GM21390 (cell line): Measurements from ENCODE around the gene BANF2.
"Not testable (repeated sequence)": the region's sequence is repeated elsewhere in the genome, so short reads cannot be mapped to it uniquely, and the experiment has no call there.

Experiments
- ATAC-seq: cut with Tn5 transposase; IDR thresholded peaks from one replicate; pipeline ENCODE4 v1.9.1; 2021; ENCODE audit not compliant: unreplicated experiment

Gene BANF2

DNA sequence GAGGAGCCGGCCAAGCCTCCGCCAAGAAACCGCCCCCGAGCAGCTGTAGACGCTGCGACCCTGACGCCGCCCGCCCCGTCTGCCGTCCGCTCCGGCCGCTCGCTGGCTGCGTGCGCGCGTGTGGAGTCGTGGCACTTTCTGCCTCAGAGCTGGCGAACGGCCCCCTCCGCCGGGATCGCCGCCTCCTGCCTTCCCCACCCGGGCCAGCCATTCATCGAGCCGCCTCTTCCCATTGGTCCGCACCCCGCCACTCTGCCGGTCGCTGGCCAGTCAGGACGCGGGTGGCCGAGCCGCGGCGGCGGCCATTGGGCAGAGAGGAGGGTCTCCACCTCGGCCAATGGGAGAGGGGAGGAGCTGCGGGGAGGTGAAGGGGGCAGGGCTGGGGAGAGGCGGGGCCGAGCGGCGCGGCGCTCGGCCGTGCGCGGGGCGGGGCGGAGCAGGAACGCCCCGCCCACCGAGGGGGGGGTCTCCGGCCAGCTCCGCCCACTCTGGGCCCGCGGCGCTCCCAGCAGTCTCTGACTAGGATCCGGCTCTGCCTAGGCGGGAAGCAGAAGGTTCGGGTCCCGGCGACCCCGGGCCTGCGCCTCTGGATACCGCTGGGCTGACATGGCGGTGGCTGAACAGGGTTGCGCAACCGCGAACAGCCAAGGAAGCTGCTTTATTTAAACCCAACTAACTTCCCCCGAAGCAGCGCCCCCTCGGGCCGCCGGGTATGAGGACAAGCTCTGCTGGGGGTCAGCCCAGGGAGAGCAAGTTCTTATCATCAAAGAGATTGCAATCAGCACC, 17.5 kb upstream of the BANF2 start, which contains the start of gene RRBP1:
Gene RRBP1 (minus strand): TSS at position 140 of the 786 bp plus-strand sequence. CDS start 21,735 bp downstream, outside the sequence.
- peak; percentile 83 for ATAC-seq

DNA sequence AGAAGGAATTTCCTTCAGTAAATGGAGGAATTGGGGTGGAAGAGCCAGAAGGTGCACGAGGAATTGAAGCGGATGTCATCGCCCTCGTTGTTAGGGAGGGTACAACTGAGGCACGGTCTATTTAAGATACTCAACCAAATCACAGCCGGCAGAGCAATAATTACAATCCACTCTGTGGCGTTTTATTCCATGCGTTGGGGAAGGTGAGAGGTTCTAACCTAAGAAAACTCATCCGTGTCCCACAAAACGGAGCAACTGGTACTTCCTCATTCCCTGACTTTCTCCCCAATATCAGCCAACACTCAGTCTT, 16.9 kb upstream of the BANF2 start:
- ATAC-seq: no peak

DNA sequence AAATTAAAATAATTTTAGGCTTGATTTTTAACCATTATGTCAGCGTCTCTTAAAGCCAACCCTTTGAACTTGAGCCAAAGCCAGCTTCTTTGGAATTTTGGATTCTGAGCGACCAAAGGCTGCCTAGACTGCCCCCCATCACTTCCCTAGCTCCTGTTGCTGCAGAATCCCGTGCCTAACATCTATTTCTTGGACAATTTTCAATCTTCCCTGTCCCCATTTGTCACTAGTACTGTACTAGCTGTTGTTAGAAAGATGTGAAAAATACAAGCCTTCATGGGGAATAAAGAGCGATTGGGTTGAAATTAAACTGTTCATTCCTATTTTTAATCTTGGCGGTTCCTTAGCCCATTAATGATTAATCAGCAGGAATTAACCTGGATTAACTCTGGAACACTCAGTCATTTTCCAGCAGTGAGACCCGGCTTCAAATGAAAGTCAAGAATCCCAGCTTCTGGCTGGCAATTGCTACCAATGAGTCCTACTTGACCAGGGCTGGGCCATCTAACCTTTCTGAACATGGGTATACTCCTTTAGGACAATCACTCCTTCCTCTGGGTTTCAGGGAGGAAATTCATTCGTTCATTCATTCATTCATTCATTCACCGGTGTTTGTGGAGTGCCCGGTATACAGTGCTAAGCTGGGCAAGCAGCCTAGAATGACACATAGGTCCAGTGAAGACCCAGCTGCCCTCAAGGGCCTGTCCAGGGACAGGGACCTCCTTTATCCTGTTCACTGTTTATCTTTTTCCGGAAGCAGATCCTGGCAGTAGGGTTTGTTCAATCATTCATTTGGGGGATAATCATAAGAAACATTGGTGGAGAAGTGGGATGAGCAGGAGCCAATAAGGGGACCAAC, 16.3 kb upstream of the BANF2 start:
- ATAC-seq: no peak

DNA sequence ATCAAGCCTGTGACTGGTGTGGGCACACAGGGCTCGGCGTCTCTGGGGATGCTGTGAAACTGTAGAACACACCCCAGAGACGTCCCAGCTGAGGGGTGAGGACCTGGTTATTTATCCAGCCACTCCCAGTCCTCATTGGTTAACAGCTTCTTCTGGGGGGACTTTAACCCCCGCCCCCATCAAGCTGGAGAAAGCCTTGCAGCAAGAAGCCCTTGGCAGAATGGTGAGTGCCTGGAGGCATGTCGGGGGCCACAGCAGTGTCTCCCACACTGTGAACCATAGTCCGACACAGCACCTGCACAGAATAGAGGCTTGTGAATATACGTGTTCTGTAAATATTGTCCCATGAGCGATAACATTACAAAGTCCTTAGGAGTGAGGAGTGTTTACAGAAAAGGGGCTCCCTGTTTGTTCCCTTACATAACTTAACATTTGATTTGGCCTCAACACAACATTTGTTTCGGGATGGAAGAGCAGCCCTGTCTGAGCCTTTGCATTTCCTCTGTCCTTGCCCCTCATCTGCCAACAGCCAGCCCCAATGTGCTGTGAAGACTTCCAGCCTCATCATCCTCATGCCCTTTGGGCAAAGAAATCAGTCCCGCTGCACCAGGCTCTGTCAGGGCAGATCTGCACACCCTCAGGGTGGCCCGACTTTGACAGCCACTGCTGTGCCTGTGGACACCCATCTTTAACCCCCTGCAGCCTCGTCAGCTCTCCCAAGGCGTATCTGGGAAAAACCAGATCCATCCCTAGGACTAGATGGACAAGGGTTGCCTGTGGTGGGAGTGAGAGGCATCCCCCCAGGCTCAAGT, 15.5 kb upstream of the BANF2 start:
- no peak for ATAC-seq

DNA sequence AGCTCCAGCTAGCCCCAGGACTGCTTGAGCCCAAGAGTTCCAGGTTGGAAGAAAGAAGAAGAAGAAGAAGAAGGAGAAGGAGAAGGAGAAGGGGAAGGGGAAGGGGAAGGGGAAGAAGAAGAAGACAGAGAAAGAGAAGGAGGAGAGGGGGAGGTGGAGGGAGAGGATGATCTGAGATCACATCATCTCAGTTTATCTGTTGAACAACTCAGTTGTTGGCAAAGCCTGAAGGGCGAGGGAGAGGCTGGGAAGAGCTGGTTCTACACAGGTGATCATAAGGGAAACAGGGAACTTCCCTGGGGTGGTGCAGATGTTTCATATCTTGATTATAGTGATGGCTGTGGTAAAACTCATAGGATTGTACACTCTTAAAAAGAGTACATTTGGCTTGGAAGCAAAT, 14.6 kb upstream of the BANF2 start:
- no peak for ATAC-seq

DNA sequence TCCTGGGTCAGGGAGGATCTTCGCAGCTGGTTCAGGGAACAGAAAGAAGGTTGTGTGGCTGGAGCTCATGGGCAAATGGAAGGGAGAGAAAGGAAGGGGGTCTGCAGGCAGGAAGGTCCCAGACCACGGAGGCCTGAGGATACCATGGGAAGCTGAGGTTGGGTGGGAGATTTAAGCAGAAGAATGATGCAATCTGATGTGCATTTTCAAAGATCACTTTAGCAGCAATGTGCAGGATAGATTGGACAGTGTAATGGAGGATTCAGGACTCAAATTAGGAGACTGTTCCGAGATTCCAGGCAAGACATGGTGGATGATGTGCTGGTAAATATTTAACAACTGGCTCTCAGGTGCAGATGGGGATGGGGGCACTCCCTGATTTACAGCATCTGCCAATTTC, 12.0 kb upstream of the BANF2 start:
- no peak for ATAC-seq

DNA sequence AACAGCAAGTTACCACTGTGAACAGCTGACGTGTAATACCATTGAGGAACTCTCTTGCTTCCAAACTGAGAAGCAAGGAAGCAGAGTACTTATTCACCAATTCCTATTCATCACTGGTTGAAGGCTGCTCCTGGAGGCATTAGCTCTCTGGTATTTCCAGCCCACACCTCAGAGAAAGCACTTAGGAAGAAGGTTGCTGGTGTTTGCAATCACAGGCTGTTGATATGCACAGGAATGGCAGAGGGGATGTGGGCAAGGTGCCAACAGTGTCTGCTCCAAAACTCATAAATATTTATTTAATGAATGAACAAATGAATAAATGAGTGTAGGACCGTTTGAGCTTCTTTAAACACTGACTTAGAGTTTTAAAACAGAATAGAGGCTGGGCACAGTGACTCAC, 10.8 kb upstream of the BANF2 start:
- no peak for ATAC-seq

DNA sequence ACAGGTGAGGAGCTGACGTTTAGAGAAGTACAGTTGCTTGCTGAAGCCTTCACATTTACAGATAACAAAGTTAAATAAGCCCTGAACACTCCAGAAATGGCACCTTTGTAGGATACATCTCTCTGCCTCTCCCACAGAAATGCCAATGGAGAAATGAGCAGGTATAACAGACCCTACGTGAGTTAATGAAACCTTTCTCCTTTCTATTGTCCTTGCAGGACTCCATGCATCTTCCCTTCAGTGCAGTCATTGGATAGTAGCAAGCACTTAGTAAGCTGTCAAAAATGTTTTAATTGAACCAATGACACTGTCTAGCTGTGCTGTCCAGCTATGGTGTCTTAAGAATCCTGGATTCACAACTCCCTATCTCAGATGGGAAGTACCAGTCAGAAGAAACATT, 9.6 kb upstream of the BANF2 start:
- no peak for ATAC-seq

DNA sequence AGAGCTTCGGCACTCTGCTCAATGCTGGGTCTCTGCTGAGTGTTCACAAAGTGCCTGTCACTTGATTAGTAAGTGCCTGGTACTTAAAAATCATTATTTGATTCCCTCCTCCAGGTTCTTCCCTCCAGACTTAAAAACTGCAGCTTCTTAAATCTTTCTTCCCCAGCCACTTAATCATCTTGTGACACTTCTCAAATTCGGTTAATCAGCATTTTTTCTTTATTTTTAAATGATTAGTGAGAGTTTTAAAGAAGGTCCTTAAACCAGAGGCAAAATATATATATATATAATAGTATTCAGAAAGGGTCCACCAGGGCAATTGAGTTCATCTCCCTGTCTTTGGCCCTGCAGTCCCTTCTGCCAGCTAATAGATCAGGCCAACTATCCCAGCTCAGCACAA, 8.0 kb upstream of the BANF2 start:
- no peak for ATAC-seq

DNA sequence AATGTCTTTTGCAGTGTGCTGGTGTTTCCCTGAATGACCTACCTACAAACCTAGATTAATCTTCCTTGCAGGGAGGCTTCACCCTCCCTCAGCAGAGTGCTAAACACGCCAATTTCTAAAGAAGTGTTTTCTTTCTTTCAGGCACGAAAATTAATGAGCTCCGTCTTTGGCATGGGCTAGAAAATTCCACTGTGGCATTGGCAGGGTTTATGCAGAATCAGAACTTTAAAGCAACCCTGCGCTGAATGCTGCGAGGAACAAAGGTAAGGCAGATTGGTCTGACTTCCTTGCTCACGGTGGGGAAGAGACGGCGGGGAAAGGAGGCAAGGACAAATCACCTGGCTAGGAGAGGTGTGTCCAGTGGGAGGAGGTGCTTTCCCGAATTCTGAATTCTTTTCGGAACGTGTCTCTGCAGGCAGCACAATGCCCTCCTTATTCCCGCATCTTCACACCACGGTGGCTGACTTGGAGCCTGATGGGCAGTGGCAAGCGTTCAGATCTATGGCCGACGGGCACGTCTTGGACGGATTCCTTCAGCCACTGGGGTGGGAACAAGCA, 6.2 kb upstream of the BANF2 start:
- no peak for ATAC-seq

DNA sequence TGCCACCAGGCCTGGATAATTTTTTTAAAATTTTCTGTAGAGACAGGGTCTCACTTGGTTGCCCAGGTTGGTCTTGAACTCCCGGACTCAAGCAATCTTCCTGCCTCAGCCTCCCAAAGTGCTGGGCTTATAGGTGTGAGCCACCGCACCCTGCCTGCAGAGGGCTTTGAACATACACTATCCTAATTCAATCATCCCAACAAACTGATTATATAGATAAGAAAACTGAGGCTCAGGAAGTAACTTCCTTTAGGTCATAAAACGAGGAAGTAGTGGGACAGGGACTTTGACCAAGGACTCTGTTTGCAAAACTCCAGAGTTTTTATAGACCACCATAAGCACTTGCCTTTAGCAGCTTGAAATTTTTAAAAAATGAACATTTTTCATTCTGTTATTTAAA, 5.0 kb upstream of the BANF2 start:
- ATAC-seq: no peak

DNA sequence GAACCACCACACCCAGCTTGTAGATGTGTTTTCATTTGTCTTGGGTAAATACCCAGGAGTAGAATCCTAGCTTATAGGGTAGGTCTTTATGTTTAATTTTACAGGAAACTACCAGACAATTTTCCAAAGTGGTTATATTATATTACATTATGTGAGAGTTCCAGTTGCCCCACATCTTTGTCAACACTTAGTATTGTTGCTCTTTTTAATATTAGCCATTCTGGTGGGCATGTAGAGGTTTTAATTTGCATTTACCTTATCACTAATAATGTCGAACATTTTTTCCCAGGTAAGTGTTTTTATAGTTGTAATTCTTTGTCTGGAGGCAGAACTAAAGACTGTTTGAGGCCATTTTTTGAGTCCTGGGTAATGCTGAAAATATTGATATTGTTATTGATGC, 3.5 kb upstream of the BANF2 start:
- no peak for ATAC-seq

DNA sequence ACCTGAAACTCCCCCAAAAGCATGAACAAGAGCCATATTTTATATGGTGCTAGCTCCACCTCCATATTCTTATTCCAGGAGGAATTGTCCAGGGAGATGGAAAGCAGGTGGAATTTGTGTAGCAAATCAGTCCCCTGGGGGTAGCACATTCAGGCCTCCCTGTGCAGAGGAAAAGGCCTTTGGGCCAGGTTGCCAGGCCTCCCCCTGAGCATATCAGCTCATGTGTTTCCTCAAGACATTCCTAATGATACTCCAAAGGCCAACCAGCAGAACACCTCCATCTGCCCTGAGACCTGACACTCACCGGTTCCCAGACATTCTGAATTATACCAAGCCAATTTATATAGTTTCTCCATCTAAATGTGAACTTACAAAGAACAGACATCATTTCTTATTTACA, 2.6 kb upstream of the BANF2 start:
- ATAC-seq: no peak

DNA sequence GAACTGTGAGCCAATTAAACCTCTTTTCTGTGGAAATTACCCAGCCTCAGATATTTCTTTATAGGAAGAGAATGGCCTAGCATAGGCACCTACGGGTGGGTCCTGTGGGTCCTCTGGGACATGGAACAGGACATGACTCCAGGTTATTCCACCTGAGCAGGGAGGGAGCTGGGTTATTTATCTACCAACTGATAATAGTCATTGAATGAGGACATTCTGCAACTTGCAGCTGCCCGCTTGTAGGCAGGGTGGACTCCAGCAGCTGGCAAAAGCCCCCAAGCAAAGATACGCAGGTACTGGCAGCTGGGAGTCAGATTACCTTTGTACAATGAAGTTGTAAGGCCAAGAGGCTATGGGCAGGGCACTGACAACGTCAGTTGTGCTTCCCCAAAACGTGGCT, 1.4 kb upstream of the BANF2 start:
- ATAC-seq: no peak

DNA sequence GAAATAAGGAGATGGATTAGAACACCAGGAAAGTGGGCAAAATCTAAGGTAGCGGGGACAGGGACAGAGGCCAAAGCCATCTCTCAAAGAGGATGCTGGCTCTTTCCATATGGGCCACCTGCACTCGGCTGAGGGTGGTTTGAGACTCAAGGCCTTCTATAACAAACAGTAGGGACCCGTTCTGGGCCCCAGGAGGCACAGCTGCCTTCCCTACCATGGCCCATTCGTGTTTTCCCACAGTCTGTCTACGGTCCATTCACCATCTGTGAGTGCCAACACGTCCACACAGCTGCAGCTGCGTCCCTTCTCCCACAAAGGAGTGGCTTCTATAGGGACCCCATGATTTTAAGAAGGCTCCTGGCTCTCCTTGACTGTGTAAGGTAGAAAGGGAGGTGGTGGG, 871 bp downstream of the BANF2 start:
- no peak for ATAC-seq

DNA sequence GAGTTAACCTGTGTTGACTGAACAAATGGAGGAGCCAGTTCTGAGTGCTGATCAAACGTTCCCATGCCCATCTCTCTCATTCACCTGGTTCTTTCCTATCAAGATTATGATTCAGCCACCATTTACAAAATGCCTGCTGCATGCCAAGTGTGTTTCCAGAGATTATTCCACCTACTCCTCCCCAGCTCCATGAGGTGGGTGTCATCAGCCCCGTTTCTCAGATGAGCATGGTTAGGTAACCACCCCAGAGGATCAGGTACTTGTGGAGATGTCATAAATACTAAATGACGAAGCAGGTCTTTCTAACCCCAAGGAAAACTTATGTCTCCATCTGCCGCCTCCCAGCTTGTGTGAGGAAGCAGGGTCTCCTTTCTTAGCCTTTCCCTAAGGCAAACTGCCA, 2.1 kb downstream of the BANF2 start:
- ATAC-seq: no peak

DNA sequence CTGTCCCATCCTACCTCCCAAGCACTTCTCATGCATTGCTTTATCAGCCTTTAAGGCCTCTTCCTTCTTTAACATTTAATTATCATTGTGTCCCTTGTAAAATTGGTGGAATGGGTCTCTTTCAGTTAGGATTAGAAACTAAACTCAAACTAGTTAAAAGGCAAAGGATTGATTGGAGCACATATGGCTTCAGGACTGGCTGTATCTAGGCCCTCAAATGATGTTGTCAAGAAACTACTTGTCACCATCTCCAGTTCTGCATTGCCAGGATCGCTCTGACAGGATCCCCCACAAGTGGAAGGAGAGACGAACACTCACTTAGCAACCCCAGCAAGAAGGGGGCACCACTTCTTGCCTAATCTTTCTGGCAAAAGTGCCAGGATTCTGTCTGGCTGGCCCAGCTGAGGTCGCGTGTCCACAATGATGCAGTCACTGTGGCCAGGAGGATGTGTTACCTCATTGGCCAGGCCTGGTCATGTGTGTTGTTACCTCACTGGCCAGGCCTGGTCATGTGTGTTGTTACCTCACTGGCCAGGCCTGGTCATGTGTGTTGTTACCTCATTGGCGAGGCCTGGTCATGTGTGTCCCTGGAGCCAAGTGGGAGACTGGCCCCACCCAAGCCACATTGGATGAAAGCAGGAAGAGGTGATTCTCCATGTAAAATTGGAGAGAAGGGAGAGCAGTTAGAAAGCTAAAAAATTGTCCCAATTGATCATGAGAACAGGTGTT, 5.0 kb downstream of the BANF2 start:
- no peak for ATAC-seq

DNA sequence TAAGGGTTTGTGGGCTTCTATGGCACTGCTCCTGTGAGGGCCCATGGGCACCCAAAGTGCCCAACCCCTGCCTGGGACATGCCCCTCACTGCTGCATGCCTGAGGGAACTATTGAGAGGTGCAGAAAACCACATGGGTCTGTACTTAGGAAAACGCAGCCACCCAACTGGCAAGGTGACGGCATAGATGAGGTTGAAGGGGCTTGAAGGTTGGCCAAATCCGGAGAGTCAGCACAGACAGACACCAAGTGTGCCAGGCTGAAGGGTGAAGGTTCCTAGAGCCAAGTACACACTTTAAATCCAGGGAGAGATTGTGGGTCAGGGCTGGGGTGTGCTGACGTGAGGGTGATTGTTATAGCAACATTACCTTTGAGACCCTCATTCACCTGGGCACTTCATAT, 6.2 kb downstream of the BANF2 start:
- no peak for ATAC-seq

DNA sequence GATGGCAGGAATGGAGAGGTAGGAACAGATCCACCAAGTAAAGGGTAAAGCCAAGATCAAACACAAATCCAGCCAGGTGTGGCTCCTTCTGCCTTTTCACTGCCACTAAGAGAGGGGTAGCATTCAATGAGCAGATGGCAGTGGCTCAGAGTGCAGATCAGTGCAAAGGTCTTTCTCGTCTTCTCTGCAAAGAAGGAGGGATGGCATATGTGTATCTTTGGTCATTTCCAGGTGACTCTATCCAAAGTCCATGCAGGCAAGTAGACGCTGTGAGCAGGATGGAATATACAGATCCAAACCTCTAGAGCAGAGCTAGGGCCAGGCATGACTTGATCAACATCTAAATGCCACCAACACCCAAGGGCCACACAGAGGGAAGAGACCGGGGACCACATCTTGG, 6.9 kb downstream of the BANF2 start:
- ATAC-seq: no peak

DNA sequence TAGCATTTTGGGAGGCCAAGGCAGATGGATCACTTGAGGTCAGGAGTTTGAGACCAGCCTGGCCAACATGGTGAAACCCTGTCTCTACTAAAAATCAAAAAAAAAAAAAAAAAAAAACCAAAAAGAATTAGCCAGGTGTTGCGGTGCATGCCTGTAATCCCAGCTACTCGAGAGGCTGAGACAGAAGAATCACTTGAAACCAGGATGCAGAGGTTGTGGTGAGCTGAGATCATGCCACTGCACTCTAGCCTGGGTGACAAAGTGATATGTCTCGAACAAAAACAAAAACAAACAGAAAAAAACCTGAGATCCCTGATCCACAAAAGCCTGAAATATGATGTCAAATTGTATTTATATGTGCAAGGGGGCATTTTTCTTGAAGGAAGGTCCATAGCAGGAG, 8.2 kb downstream of the BANF2 start:
- not testable (repeated sequence) for ATAC-seq
